Astrocyte of the spinal cord (primary cell): ENCODE data around the gene NOMO2.
A peak's percentile ranks its signal among the peaks of the same experiment; 100 is the strongest.
"Not testable (repeated sequence)": the region's sequence is repeated elsewhere in the genome, so short reads cannot be mapped to it uniquely, and the experiment has no call there.

Experiments
- DNase-seq: peaks from one replicate; pipeline ENCODE4 v3.0.0; 2011; ENCODE audit warnings: low read depth, low spot score
- H3K4me3 ChIP-seq: 2 replicates; pipeline ENCODE4 v1.5.1; 2011; ENCODE audit warnings: low read depth, mild to moderate bottlenecking, low read length, moderate library complexity
- in situ Hi-C: cut with HindIII; loops from 2 replicates; pipeline ENCODE4 v1.10.0; 2017; ENCODE audit warnings: low sequenced_read_pairs

NOMO2 gene

GRCh38 chr16:18409532-18410293 is 152.2 kb downstream of the NOMO2 start:
- in situ Hi-C loops, DNase-seq, H3K4me3 ChIP-seq: not testable (repeated sequence)

- in situ Hi-C loops, H3K4me3 ChIP-seq, DNase-seq: not testable (repeated sequence)
Measured at GRCh38 chr16:18401851-18402657, 159.8 kb downstream of the NOMO2 start.

GRCh38 chr16:18401159-18401558 is 160.7 kb downstream of the NOMO2 start:
- in situ Hi-C loops, DNase-seq: not testable (repeated sequence)
- H3K4me3 ChIP-seq, result peak overlapping the region; percentile 36

GRCh38 chr16:18394363-18394762 is 167.5 kb downstream of the NOMO2 start:
- in situ Hi-C loops, DNase-seq, H3K4me3 ChIP-seq: not testable (repeated sequence)

- in situ Hi-C loops, H3K4me3 ChIP-seq, DNase-seq: not testable (repeated sequence)
Measured at GRCh38 chr16:18387767-18388166, 174.1 kb downstream of the NOMO2 start.

GRCh38 chr16:18386517-18386916 is 175.4 kb downstream of the NOMO2 start:
- H3K4me3 ChIP-seq, DNase-seq, in situ Hi-C loops: not testable (repeated sequence)

GRCh38 chr16:18385285-18385684 is 176.6 kb downstream of the NOMO2 start:
- H3K4me3 ChIP-seq, DNase-seq, in situ Hi-C loops: not testable (repeated sequence)

- H3K4me3 ChIP-seq, DNase-seq, in situ Hi-C loops: not testable (repeated sequence)
Measured at GRCh38 chr16:18384869-18385268, 177.0 kb downstream of the NOMO2 start.

- in situ Hi-C loops, DNase-seq, H3K4me3 ChIP-seq: not testable (repeated sequence)
Measured at GRCh38 chr16:18384098-18384636, 177.7 kb downstream of the NOMO2 start.

- in situ Hi-C loops, DNase-seq, H3K4me3 ChIP-seq: not testable (repeated sequence)
Measured at GRCh38 chr16:18382696-18383095, 179.2 kb downstream of the NOMO2 start.
